ENCODE measurements around the gene MZT2A. TPM values are rescaled to one million over a fixed set of nuclear protein-coding genes. Genes with fewer than 3 reads are reported as not detected.
A peak's percentile ranks its signal among the peaks of the same experiment; 100 is the strongest.
"Not testable (repeated sequence)": the region's sequence is repeated elsewhere in the genome, so short reads cannot be mapped to it uniquely, and the experiment has no call there.

Gene MZT2A, protein sequence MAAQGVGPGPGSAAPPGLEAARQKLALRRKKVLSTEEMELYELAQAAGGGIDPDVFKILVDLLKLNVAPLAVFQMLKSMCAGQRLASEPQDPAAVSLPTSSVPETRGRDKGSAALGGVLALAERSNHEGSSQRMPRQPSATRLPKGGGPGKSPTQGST
- 10 to 100 TPM; 29.9 to 78.5 (median 46.7) TPM for total RNA-seq

GRCh38 chr2:131492015-131492417 is at the start of gene MZT2A:
TSS of gene MZT2A (minus strand) at chr2:131492397. CDS start at chr2:131492376, 21 bp downstream.
- DNase-seq (ENCODE audit: low spot score in 2 of 2), result peak in 1 of 2 donors; percentile 74

GRCh38 chr2:131538856-131539255 is 46.7 kb upstream of the MZT2A start:
- 87% methylated on average over 13 of the region's 13 CpGs for WGBS
- DNase-seq (ENCODE audit: low spot score in 2 of 2); H3K36me3 ChIP-seq; H3K27ac ChIP-seq; H3K9me3 ChIP-seq; H3K4me3 ChIP-seq; H3K27me3 ChIP-seq; H3K4me1 ChIP-seq: not testable (repeated sequence)

More at GRCh38 chr2:131492015-131492417, at the start of gene MZT2A:
- Histone ChIP-seq H3K4me1 (peaks cover 24% of the 10 kb centered on the region), H3K4me3 (peak within 1 kb of the TSS; percentile 88), H3K27ac (peak within 1 kb of the TSS; percentile 93)
- not testable (repeated sequence) for H3K27me3 ChIP-seq, H3K9me3 ChIP-seq, H3K36me3 ChIP-seq
- no CpG with 5 or more reads among the region's 53 CpGs for WGBS

GRCh38 chr2:131536841-131537240 is 44.6 kb upstream of the MZT2A start:
- H3K4me1 ChIP-seq; H3K36me3 ChIP-seq; H3K27ac ChIP-seq; H3K27me3 ChIP-seq; H3K4me3 ChIP-seq; DNase-seq (ENCODE audit: low spot score in 2 of 2); H3K9me3 ChIP-seq: not testable (repeated sequence)
- WGBS, result 100% methylated on average over 7 of the region's 14 CpGs

DNA sequence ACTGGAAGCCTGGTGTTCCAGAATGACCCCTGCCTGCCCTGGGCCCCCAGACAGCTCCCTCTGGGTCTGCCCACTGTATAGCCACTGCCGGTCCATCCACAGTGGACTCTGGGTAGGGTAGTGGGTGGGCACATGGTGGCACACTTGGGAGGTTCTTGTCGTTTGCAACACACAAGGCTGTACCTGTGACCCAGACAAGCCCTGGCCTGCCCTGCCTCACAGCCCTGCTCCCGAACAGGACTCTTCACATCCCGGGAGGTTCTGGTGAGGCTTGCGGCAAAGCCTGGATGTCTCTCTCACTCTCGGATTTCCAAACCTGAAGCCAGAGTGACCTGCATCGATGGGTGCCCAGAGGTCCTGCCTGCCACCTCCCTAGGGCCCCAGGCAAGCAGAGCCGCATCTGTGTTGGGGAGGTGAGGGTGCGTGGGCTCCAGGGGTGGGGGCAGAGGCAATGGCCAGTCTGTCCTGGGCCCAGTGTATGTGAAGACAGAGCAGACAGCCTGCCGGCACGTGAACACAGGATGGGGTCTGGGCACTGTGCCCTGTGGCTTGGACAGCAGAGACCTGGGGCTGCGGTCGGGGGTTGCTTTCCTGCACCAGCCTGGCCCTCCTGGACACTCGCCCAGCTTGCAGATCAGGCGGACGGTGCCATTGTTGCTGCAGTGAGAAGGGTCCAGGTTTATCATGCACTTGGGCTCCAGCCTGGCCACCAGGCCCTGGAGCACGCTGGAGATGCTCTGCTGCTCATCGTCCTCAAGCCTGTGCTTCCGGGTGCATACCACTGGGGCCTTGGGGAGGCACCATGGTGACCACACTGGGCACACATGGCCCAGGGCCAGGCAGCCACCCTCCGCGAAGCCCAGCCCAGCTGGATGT is 44.0 kb upstream of the MZT2A start:
- not testable (repeated sequence) for H3K4me1 ChIP-seq; H3K4me3 ChIP-seq; H3K27me3 ChIP-seq; H3K36me3 ChIP-seq; H3K9me3 ChIP-seq; DNase-seq (ENCODE audit: low spot score in 2 of 2); H3K27ac ChIP-seq
- WGBS, result 80% methylated on average over 1 of the region's 21 CpGs

DNA sequence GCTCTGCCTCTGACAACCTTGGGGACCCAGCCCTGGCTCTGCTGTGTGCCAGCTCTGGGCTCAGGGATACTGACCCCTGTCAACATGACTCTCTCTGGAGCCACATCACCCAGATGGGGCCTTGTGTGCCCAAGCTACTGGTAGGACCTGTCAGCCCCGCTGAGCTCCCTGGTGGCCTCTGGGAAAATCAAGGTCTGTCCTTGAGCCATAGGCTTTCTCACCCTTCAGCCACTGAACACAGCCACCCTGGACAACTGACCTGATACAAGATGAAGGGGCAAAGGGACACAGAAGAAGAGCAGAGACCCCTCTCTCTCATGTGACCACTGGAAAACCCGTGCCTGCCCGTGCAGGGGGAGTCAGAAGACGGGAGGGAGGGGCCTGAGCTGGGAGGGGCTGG is 43.3 kb upstream of the MZT2A start:
- DNase-seq (ENCODE audit: low spot score in 2 of 2), result no peak

GRCh38 chr2:131534965-131535364 is 42.8 kb upstream of the MZT2A start:
- WGBS, result 75% methylated on average over 4 of the region's 11 CpGs
- H3K9me3 ChIP-seq; H3K4me1 ChIP-seq; H3K4me3 ChIP-seq; DNase-seq (ENCODE audit: low spot score in 2 of 2); H3K27me3 ChIP-seq; H3K36me3 ChIP-seq; H3K27ac ChIP-seq: not testable (repeated sequence)

More for the DNA sequence above, 43.3 kb upstream of the MZT2A start:
- Histone ChIP-seq H3K27me3 (no peaks in the 10 kb centered on the region), H3K9me3 (no peaks in the 10 kb centered on the region), H3K4me3 (no peak overlapping the region), H3K4me1 (no peaks in the 10 kb centered on the region), H3K36me3 (no peaks in the 10 kb centered on the region), H3K27ac (no peak overlapping the region)
- 100% methylated on average over 2 of the region's 4 CpGs for WGBS
- TF ChIP-seq POLR2AphosphoS5 (IDR thresholded peaks at IDR 0.05), result no peak

GRCh38 chr2:131534317-131534672 is 42.1 kb upstream of the MZT2A start:
- H3K27ac ChIP-seq; H3K4me3 ChIP-seq; DNase-seq (ENCODE audit: low spot score in 2 of 2); H3K4me1 ChIP-seq; H3K27me3 ChIP-seq; H3K9me3 ChIP-seq; H3K36me3 ChIP-seq: not testable (repeated sequence)
- 87% methylated on average over 2 of the region's 13 CpGs for WGBS

GRCh38 chr2:131533609-131534316 is 41.6 kb upstream of the MZT2A start:
- DNase-seq (ENCODE audit: low spot score in 2 of 2), result peak in 1 of 2 donors; percentile 53
- H3K27ac ChIP-seq, H3K27me3 ChIP-seq, H3K4me1 ChIP-seq, H3K36me3 ChIP-seq, H3K9me3 ChIP-seq, H3K4me3 ChIP-seq: not testable (repeated sequence)
- WGBS, result 53% methylated on average over 6 of the region's 17 CpGs

- H3K4me3 ChIP-seq; H3K9me3 ChIP-seq; DNase-seq (ENCODE audit: low spot score in 2 of 2); H3K27ac ChIP-seq; H3K36me3 ChIP-seq; H3K27me3 ChIP-seq: not testable (repeated sequence)
- peaks cover 10% of the 10 kb centered on the region for H3K4me1 ChIP-seq
- WGBS, result 71% methylated on average over 17 of the region's 23 CpGs
Observed at GRCh38 chr2:131532723-131533608, 40.8 kb upstream of the MZT2A start.

DNA sequence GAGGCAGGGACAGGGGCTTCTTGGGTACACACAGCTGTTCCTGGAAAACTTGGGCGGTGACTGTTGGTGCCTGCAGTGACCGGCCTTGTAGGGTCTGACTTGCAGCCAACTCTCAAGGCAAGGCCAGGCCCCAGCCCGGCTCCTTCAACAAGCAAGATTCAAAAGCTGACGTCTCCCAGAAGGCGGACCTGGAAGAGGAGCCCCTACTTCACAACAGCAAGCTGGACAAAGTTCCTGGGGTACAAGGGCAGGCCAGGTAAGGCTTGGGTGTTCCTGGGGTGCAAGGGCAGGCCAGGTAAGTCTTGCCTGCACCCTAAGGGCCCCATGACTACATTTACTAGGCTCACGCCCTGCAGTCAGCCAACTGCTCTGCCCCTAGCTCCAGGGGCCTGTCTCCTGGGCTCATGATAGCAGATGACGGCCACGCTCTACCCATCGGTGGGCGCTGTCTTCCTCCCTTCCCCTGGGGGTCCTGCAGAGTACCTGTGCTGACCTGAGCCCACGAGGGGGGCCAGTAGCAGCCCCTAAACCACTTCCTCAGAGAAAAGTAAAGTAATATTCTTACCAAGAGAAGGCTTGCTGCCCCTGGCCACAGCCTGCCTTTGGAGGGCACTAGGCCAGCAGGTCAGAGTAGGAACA is 39.5 kb upstream of the MZT2A start:
- H3K4me1 ChIP-seq, result peaks cover 15% of the 10 kb centered on the region
- H3K4me3 ChIP-seq; H3K36me3 ChIP-seq; H3K27me3 ChIP-seq; H3K27ac ChIP-seq; H3K9me3 ChIP-seq; DNase-seq (ENCODE audit: low spot score in 2 of 2): not testable (repeated sequence)
- 92% methylated on average over 4 of the region's 11 CpGs for WGBS

DNA sequence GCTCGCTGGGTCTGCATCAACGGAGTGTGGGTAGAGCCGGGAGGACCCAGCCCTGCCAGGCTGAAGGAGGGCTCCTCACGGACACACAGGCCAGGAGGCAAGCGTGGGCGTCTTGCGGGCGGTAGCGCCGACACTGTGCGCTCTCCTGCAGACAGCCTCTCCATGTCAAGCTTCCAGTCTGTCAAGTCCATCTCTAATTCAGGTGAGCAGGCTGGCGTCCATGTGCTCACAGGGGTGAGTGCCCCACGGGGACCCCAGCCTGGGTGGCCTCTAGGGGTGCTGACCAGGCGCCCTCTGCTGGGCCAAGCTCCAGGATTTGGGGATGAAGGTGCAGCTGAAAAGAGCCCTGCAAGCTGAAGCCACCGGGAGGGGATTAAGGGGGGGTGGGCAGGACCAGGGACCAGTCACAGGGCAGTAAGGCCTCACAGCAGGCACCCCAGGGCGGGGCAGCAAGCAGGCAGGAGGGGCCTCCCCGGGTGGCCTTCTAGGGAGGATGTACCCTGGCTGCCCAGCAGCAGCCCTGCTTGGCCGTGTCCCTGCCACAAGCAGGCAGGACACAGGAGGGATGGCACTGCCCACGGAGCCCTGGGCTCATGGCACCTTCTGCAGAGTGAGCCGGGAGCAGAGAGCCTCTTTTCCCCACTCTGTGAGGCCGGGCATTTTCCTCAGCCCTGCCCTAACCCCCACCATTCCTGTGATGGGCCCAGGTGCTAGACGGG is 38.6 kb upstream of the MZT2A start:
- H3K27me3 ChIP-seq, H3K27ac ChIP-seq, H3K9me3 ChIP-seq, H3K4me3 ChIP-seq, H3K36me3 ChIP-seq: not testable (repeated sequence)
- H3K4me1 ChIP-seq, result peaks cover 15% of the 10 kb centered on the region
- WGBS, result no CpG with 5 or more reads among the region's 22 CpGs
- DNase-seq (ENCODE audit: low spot score in 2 of 2), result peak in 1 of 2 donors; percentile 33

DNA sequence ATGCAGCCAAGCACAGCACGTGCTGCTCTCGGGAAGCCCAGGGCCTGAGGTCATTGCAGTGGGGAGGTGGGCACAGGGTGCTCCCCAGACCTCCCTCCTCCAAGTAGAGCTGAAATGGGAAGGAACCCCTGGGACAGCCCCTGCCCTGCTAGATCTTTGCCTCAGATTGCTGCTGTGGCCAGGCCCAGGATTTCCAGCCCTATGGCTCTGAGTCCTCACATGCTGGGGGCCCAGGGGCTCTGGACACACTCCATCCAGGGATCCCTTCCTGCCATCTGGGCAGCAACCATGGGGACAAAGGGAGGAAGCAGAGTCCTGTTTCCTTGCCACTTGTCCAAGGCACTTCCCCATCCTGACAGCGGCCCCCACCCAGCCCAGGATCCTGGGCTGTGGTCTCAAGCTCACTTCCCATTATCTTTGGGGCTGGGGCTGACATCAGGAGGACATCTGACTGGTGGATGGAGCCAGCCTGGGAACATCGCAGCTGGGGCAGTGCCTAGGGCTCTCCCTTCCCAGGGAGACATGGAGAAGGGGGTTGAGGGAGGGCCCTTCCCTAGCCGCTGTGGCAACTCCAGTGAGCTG is 37.8 kb upstream of the MZT2A start:
- not testable (repeated sequence) for H3K27me3 ChIP-seq, H3K4me3 ChIP-seq, H3K36me3 ChIP-seq, H3K9me3 ChIP-seq, H3K27ac ChIP-seq
- WGBS, result no CpG with 5 or more reads among the region's 5 CpGs
- peak; percentile 22 to 68 for DNase-seq (ENCODE audit: low spot score in 2 of 2)
- peaks cover 15% of the 10 kb centered on the region for H3K4me1 ChIP-seq

Data from suprapubic skin (tissue), 4 donors.